KOPT-K1 (cell line): ENCODE data around the gene ST7.
"Not testable (repeated sequence)": the region's sequence is repeated elsewhere in the genome, so short reads cannot be mapped to it uniquely, and the experiment has no call there.

ENCODE experiments used
- H3K27ac ChIP-seq: fragments of 200-600 bp; sonication (generic); 2 replicates; pipeline ENCODE4 v1.5.1; 2016; ENCODE audit warnings: antibody characterized with exemption, mild to moderate bottlenecking, low read depth, low read length; ENCODE audit not compliant: poor library complexity, severe bottlenecking
- H3K36me3 ChIP-seq: fragments of 200-600 bp; sonication (generic); 2 replicates; pipeline ENCODE4 v1.5.1; 2017; ENCODE audit warnings: antibody characterized with exemption, mild to moderate bottlenecking, low read length, moderate library complexity; ENCODE audit not compliant: insufficient read depth
- H3K9me3 ChIP-seq: fragments of 200-600 bp; sonication (generic); 2 replicates; pipeline ENCODE4 v1.5.1; 2017; ENCODE audit warnings: antibody characterized with exemption, low read length, mild to moderate bottlenecking; ENCODE audit not compliant: insufficient read depth, poor library complexity, severe bottlenecking

The ST7 gene

GRCh38 chr7:117017702-117018266 lies 64.5 kb downstream of the ST7 start:
- no peak overlapping the region for H3K27ac ChIP-seq
- no peaks in the 10 kb centered on the region for H3K36me3 ChIP-seq
- H3K9me3 ChIP-seq = no peaks in the 10 kb centered on the region

- no peaks in the 10 kb centered on the region for H3K9me3 ChIP-seq
- no peak overlapping the region for H3K27ac ChIP-seq
- H3K36me3 ChIP-seq = no peaks in the 10 kb centered on the region
These were observed 65.4 kb downstream of the ST7 start for GRCh38 chr7:117018713-117019112.

- Histone ChIP-seq H3K27ac (no peak overlapping the region), H3K36me3 (no peaks in the 10 kb centered on the region), H3K9me3 (no peaks in the 10 kb centered on the region)
These were observed 66.0 kb downstream of the ST7 start for GRCh38 chr7:117019287-117019686.

DNA sequence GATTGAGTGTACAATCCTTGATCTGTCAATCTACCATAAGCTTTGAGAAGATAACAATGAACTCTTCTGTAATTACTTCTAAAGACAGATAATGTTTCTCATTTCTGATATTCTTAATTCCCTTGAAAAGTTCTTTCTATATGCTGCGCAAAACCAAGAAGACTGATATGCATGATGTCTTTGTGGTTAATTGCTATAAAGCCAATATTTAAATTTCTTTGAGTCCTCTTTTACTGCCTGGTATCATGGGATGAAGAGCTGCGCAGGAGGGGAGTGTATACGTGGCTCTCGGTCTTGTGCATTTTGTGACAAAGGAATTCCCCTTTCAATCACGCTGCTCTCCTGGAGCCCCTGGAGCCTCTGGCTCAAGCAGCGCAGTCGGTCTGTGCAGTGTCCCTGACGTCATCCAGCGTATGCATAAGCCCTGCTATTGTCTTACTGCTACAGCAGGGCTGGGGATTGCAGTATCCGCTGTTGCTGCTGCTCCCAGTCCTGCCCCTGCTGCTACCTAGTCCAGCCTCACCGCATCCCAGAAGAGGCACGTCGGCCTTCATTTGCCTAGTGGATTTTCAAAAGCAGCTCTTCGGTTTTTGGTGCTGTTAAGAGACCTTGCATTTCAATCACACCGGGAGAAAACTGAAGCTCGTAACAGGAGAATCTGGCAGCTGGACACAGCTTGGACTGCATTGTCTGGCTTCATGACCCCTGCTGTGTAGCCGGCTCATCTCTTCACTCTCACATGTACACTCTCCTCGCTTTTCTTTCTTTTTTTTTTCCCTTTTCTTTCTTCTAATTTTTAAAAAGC lies 66.7 kb downstream of the ST7 start:
- H3K9me3 ChIP-seq = no peaks in the 10 kb centered on the region
- no peak overlapping the region for H3K27ac ChIP-seq
- H3K36me3 ChIP-seq = no peaks in the 10 kb centered on the region

- H3K9me3 ChIP-seq = no peaks in the 10 kb centered on the region
- no peak overlapping the region for H3K27ac ChIP-seq
- H3K36me3 ChIP-seq = no peaks in the 10 kb centered on the region
These were observed 67.3 kb downstream of the ST7 start for GRCh38 chr7:117020591-117020973.

DNA sequence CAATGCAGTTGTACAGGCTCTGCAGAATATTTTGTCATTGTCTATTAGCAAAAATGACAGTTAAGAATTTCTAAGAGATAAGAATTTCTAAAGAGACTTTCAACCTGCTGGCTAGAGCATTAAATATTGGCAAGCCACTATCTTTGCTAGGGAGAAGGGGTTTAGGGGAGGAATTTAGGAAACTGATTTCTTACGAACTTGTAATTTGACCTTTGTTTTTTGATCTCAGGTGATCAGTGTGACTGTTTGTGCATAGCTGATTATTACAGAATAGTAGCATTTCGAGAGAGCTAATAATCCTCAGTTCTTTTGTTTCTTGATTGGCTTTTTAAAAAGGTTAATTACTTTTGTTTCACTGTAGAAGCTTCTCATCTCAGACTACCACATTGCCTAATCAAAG lies 68.1 kb downstream of the ST7 start:
- Histone ChIP-seq H3K36me3 (no peaks in the 10 kb centered on the region), H3K27ac (no peak overlapping the region), H3K9me3 (no peaks in the 10 kb centered on the region)

GRCh38 chr7:117021986-117022385 lies 68.7 kb downstream of the ST7 start:
- no peaks in the 10 kb centered on the region for H3K36me3 ChIP-seq
- H3K27ac ChIP-seq = no peak overlapping the region
- no peaks in the 10 kb centered on the region for H3K9me3 ChIP-seq

DNA sequence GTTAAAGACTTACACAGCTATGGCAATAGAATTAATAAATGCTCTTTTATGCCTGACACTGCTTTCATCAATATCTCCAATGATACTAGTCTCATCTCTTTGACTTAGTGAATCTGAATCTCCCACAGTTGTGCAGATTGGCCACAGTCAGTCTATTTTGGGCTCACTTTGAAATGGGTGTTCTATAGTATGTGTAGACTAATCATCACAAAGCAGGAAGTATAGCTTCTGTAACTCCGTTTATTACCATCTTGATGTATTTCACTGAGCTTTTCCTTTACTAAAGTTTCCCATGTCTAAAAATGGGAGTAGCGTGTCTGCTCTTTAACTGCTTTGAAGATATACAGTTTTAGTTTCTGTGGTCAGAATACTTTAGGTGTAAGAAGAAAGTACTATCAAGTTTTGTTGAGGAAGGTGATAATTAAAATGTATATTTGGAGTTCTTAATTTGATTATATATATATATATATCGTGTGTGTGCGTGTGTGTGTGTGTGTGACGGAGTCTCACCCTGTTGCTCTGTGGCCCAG lies 70.1 kb downstream of the ST7 start:
- no peak overlapping the region for H3K27ac ChIP-seq
- no peaks in the 10 kb centered on the region for H3K9me3 ChIP-seq
- H3K36me3 ChIP-seq = no peaks in the 10 kb centered on the region

GRCh38 chr7:117024811-117025210 lies 71.5 kb downstream of the ST7 start:
- no peaks in the 10 kb centered on the region for H3K9me3 ChIP-seq
- no peaks in the 10 kb centered on the region for H3K36me3 ChIP-seq
- H3K27ac ChIP-seq = no peak overlapping the region

GRCh38 chr7:117025891-117026290 lies 72.6 kb downstream of the ST7 start:
- Histone ChIP-seq H3K36me3 (no peaks in the 10 kb centered on the region), H3K9me3 (no peaks in the 10 kb centered on the region), H3K27ac (no peak overlapping the region)

- H3K36me3 ChIP-seq, H3K27ac ChIP-seq, H3K9me3 ChIP-seq: not testable (repeated sequence)
These were observed 77.0 kb downstream of the ST7 start for GRCh38 chr7:117030346-117030745.

DNA sequence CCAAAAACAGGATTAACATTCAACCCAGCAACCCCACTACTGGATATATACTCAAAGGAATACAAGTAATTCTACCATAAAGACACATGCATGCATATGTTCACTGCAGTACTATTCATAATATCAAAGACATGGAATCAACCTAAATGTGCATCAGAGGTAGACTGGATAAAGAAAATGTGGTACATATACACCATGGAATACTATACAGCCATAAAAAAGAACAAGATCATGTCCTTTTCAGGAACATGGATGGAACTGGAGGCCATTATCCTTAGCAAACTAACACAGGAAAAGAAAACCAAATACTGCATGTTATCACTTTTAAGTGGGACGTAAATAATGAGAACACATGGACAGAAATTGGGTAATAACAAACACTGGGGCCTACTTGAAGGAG lies 77.5 kb downstream of the ST7 start:
- H3K9me3 ChIP-seq, H3K27ac ChIP-seq, H3K36me3 ChIP-seq: not testable (repeated sequence)

- no peaks in the 10 kb centered on the region for H3K36me3 ChIP-seq
- H3K9me3 ChIP-seq = no peaks in the 10 kb centered on the region
- H3K27ac ChIP-seq = no peak overlapping the region
These were observed 79.5 kb downstream of the ST7 start for GRCh38 chr7:117032810-117033209.

- H3K9me3 ChIP-seq = no peaks in the 10 kb centered on the region
- H3K36me3 ChIP-seq = no peaks in the 10 kb centered on the region
- no peak overlapping the region for H3K27ac ChIP-seq
These were observed 81.7 kb downstream of the ST7 start for GRCh38 chr7:117034851-117035464.

DNA sequence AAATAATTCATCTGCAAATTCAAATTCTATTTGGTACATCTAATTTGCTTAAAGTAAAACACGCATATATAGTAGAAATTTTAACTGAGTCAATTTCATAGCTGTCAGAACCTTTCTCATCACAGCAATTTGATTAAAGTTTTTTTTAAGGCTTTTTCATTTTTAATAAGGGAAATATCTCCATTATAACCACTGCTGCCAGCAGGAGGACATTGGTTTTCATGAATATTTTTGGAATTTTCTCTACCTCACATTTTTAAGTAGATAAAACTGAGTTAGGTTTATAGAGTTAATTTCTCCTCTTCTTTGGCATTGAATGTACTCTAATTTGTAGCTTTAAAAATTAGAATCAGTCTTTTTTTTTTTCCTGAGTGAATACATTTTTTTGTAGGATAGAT lies 82.2 kb downstream of the ST7 start:
- Histone ChIP-seq H3K27ac (no peak overlapping the region), H3K9me3 (no peaks in the 10 kb centered on the region), H3K36me3 (no peaks in the 10 kb centered on the region)
